RWPE1 (cell line): Measurements from ENCODE around the gene GGACT.
"Not testable (repeated sequence)": the region's sequence is repeated elsewhere in the genome, so short reads cannot be mapped to it uniquely, and the experiment has no call there.

Source experiments
- CTCF ChIA-PET: fragments of 350-600 bp; sonication (Branson Sonifier 250); formaldehyde crosslinking; extraction: SDS; loops from one replicate; lab custom pipeline; 2021; lab: Yijun Ruan, JAX
- POLR2A ChIA-PET: fragments of 400-600 bp; formaldehyde crosslinking; extraction: SDS; loops from one replicate; lab custom pipeline; 2020; ENCODE audit warnings: antibody characterized with exemption; ENCODE audit not compliant: low non-redundant PET; lab: Yijun Ruan, JAX
- DNase-seq: peaks from one replicate; pipeline ENCODE4 v3.0.0; 2012; ENCODE audit warnings: low spot score
- H3K27ac ChIP-seq: fragments of 450-650 bp; 2 replicates; pipeline ENCODE4 v1.5.1; 2017
- TF ChIP-seq, protein P1 (sequence below): fragments of 450-650 bp; conservative IDR thresholded peaks from 2 replicates; pipeline ENCODE4 v1.5.1; 2017; ENCODE audit warnings: low read depth, mild to moderate bottlenecking

The GGACT gene

GRCh38 chr13:100526318-100527000, 62.1 kb downstream of the GGACT start:
- ChIA-PET CTCF (interaction anchor here (1.1 to 1.2 kb wide), 2 partner anchors 12 to 16 kb away, joined by 4 to 5 read pairs; no protein-coding TSS in a partner anchor), POLR2A (no interaction called here)
- TF ChIP-seq, protein P1, sequence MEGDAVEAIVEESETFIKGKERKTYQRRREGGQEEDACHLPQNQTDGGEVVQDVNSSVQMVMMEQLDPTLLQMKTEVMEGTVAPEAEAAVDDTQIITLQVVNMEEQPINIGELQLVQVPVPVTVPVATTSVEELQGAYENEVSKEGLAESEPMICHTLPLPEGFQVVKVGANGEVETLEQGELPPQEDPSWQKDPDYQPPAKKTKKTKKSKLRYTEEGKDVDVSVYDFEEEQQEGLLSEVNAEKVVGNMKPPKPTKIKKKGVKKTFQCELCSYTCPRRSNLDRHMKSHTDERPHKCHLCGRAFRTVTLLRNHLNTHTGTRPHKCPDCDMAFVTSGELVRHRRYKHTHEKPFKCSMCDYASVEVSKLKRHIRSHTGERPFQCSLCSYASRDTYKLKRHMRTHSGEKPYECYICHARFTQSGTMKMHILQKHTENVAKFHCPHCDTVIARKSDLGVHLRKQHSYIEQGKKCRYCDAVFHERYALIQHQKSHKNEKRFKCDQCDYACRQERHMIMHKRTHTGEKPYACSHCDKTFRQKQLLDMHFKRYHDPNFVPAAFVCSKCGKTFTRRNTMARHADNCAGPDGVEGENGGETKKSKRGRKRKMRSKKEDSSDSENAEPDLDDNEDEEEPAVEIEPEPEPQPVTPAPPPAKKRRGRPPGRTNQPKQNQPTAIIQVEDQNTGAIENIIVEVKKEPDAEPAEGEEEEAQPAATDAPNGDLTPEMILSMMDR: no peak
- no peak overlapping the region for H3K27ac ChIP-seq
- no peak for DNase-seq

DNA sequence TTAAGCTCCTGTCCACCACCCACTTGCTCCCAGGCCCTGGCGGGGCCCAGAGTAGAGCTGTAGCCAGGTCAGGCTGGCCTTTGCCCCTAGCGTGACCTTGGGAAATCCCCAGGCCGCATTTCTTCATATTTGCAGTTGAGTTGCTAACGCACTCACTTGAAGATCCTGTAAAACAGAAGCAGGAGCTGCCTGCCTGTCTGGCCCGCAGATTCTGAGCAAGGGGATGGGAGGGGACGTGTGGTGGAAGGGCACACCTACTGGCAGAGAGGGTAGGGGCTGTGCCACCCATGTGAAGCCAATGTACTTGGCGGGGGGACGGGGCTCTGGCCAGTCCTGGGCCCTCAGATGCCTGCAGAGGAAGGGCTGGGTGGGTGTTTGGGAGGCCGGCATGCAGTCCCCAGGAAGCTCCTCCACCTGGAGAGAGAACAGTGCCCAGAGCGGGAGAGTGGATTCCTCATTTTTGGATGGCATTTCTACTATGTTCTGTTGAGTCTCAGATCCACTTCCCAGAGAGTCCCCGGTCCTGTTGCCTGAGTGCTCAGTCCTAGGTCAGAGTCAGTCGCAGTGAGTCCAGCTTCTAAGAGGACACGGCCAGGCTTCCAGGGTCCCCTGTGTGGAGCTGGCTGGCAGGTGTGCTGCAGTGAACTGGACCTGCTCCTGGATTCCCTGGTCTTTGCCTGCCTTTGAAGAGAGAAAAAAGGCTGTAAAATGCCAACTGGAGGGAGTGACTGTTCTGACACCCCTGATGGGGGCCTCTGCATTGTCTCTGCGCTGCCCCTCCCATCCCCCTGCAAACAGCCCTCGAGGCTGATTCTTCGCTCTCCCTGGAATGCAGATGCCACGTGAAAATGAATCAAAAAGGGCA, 62.9 kb downstream of the GGACT start:
- no peak overlapping the region for H3K27ac ChIP-seq
- ChIA-PET POLR2A (interaction anchor here (0.6 kb wide), 1 partner anchor 315 kb away, joined by 3 read pairs; no protein-coding TSS in a partner anchor), CTCF (interaction anchor here (0.6 to 1.2 kb wide), 2 partner anchors 17 to 1526 kb away, joined by 3 to 4 read pairs; no protein-coding TSS in a partner anchor)
- TF ChIP-seq, protein P1: no peak
- no peak for DNase-seq

DNA sequence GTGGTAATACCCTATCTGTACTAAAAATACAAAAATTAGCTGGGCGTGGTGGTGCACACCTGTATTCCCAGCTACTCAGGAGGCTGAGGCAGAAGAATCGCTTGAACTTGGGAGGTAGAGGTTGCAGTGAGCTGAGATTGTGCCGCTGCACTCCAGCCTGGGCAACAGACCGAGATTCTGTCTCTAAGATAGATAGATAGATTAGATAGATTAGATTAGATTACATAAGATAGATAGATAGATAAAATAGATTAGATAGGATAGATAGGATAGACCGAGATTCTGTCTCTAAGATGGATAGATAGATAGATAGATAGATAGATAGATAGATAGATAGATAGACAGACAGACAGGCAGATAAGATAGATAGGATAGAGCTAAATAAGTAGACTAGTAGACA, 63.9 kb downstream of the GGACT start:
- not testable (repeated sequence) for H3K27ac ChIP-seq, DNase-seq
- CTCF ChIA-PET: interaction anchor here (0.6 kb wide), 1 partner anchor 1527 kb away, joined by 3 read pairs; no protein-coding TSS in a partner anchor
- POLR2A ChIA-PET: interaction anchor here (0.6 kb wide), 1 partner anchor 314 kb away, joined by 3 read pairs; no protein-coding TSS in a partner anchor

- POLR2A ChIA-PET: interaction anchor here (0.7 kb wide), 1 partner anchor 64 kb away, joined by 3 read pairs; no protein-coding TSS in a partner anchor
- DNase-seq: no peak
- H3K27ac ChIP-seq: no peak overlapping the region
- CTCF ChIA-PET: no interaction called here
- TF ChIP-seq, protein P1: no peak
Measured at GRCh38 chr13:100523981-100524386, 64.6 kb downstream of the GGACT start.

GRCh38 chr13:100523411-100523810, 65.2 kb downstream of the GGACT start:
- POLR2A ChIA-PET: interaction anchor here (0.7 kb wide), 1 partner anchor 65 kb away, joined by 3 read pairs; no protein-coding TSS in a partner anchor
- no peak for DNase-seq
- TF ChIP-seq, protein P1: no peak
- no peak overlapping the region for H3K27ac ChIP-seq
- CTCF ChIA-PET: no interaction called here

- no peak overlapping the region for H3K27ac ChIP-seq
- POLR2A ChIA-PET: no interaction called here
Measured at GRCh38 chr13:100522618-100523309, 65.8 kb downstream of the GGACT start.

More at GRCh38 chr13:100522618-100523309, 65.8 kb downstream of the GGACT start:
- DNase-seq: no peak
- CTCF ChIA-PET: no interaction called here
- TF ChIP-seq, protein P1: no peak
